Liver (tissue), 9 donors: ENCODE results near the gene MAIP1. TPM values are rescaled to one million over a fixed set of nuclear protein-coding genes. Genes with fewer than 3 reads are reported as not detected.
A peak's percentile ranks its signal among the peaks of the same experiment; 100 is the strongest.
"Not testable (repeated sequence)": the region's sequence is repeated elsewhere in the genome, so short reads cannot be mapped to it uniquely, and the experiment has no call there.

Experiments
- DNase-seq: peaks from one replicate; pipeline ENCODE4 v3.0.0-alpha.2; 2017; ENCODE audit warnings: low spot score
- H3K27ac ChIP-seq, 2 donors: one replicate each; pipeline ENCODE4 v1.7.0; 2013; ENCODE audit warnings: inconsistent platforms in 2 of 2, low read length in 2 of 2, control low read depth in 1 of 2, low read depth in 1 of 2, mild to moderate bottlenecking in 1 of 2
- H3K27me3 ChIP-seq, 4 donors: one replicate each; pipeline versions ENCODE4 v1.6.1 to v1.7.0; 2013; ENCODE audit warnings: low read length in 3 of 4, inconsistent platforms in 1 of 4, mild to moderate bottlenecking in 1 of 4, moderate library complexity in 1 of 4; ENCODE audit not compliant: control insufficient read depth in 4 of 4, insufficient read depth in 4 of 4
- H3K36me3 ChIP-seq, 4 donors: one replicate each; pipeline versions ENCODE4 v1.6.1 to v1.7.0; 2013; ENCODE audit warnings: low read length in 3 of 4, mild to moderate bottlenecking in 3 of 4, low read depth in 1 of 4, moderate library complexity in 1 of 4; ENCODE audit not compliant: control insufficient read depth in 4 of 4, insufficient read depth in 3 of 4
- H3K4me1 ChIP-seq, 4 donors: one replicate each; pipeline versions ENCODE4 v1.6.1 to v1.7.0; 2013; ENCODE audit warnings: low read length in 3 of 4, mild to moderate bottlenecking in 3 of 4, moderate library complexity in 1 of 4; ENCODE audit not compliant: control insufficient read depth in 4 of 4, insufficient read depth in 4 of 4
- H3K4me3 ChIP-seq, 3 donors: one replicate each; pipeline versions ENCODE4 v1.6.1 to v1.7.0; 2013; ENCODE audit warnings: low read length in 3 of 3, control low read depth in 1 of 3, low read depth in 1 of 3, mild to moderate bottlenecking in 1 of 3
- H3K9ac ChIP-seq, 2 donors: one replicate each; pipeline ENCODE4 v1.7.0; 2013; ENCODE audit warnings: low read length in 2 of 2, mild to moderate bottlenecking in 2 of 2, moderate library complexity in 2 of 2, control low read depth in 1 of 2, low read depth in 1 of 2
- H3K9me3 ChIP-seq, 4 donors: one replicate each; pipeline versions ENCODE4 v1.6.1 to v1.7.0; 2013; ENCODE audit warnings: low read length in 3 of 4; ENCODE audit not compliant: control insufficient read depth in 4 of 4
- ATF3 ChIP-seq: IDR thresholded peaks from 2 replicates; pipeline ENCODE4 v1.6.1; 2016; ENCODE audit warnings: antibody characterized with exemption
- EGR1 ChIP-seq, 2 donors: IDR thresholded peaks; 2 replicates each; pipeline ENCODE4 v1.6.1; 2016 to 2018; ENCODE audit warnings: antibody characterized with exemption in 2 of 2, low read depth in 2 of 2
- GABPA ChIP-seq, 2 donors: IDR thresholded peaks in 1 of 2; conservative IDR thresholded peaks in 1 of 2; 2 replicates each; pipeline ENCODE4 v1.6.1; 2016; ENCODE audit warnings: antibody characterized with exemption in 2 of 2, mild to moderate bottlenecking in 1 of 2, moderate library complexity in 1 of 2
- HNF4A ChIP-seq, 2 donors: conservative IDR thresholded peaks; 2 replicates each; pipeline ENCODE4 v1.6.1; 2016; ENCODE audit warnings: antibody characterized with exemption in 2 of 2, mild to moderate bottlenecking in 2 of 2
- HNF4G ChIP-seq: IDR thresholded peaks from 2 replicates; pipeline ENCODE4 v1.6.1; 2016; ENCODE audit warnings: antibody characterized with exemption
- JUND ChIP-seq, 2 donors: IDR thresholded peaks; 2 replicates each; pipeline ENCODE4 v1.6.1; 2016; ENCODE audit warnings: antibody characterized with exemption in 2 of 2
- NR2F2 ChIP-seq: IDR thresholded peaks from 2 replicates; pipeline ENCODE4 v1.6.1; 2016; ENCODE audit warnings: antibody characterized with exemption
- RXRA ChIP-seq, 2 donors: IDR thresholded peaks; 2 replicates each; pipeline ENCODE4 v1.6.1; 2017 to 2018; ENCODE audit warnings: antibody characterized with exemption in 2 of 2, mild to moderate bottlenecking in 1 of 2
- SP1 ChIP-seq: IDR thresholded peaks from 2 replicates; pipeline ENCODE4 v1.6.1; 2018; ENCODE audit warnings: antibody characterized with exemption, mild to moderate bottlenecking
- TAF1 ChIP-seq: conservative IDR thresholded peaks from 2 replicates; pipeline ENCODE4 v1.6.1; 2016; ENCODE audit warnings: antibody characterized with exemption, mild to moderate bottlenecking
- YY1 ChIP-seq: IDR thresholded peaks from 2 replicates; pipeline ENCODE4 v1.6.1; 2016; ENCODE audit warnings: antibody characterized with exemption, mild to moderate bottlenecking
- WGBS: extraction: QIAGEN DNeasy Blood & Tissue Kit; methylation state at CpG from one replicate; pipeline ENCODE4 v1.1.7; 2013; 5-methylcytosine and 5-hydroxymethylcytosine counted together
- polyA plus RNA-seq, 2 donors: library from polyadenylated mRNA; stranded (reverse) in 1 of 2; unstranded in 1 of 2; fragments of 200-250 nt in 1 of 2; fragments of >200 nt in 1 of 2; fragmentation: Nextera tagmentation in 1 of 2; extraction: Ambion mirVana in 1 of 2; gene quantifications; one replicate each; pipeline versions ENCODE4 v1.2.1 to v1.2.3, GENCODE V29; 2013 to 2015
- total RNA-seq, 2 donors: library from RNA; depleted of rRNA; stranded (reverse); fragments of >200 nt; gene quantifications; one replicate each; pipeline ENCODE4 v1.2.3, GENCODE V29; 2014
- TF ChIP-seq, protein P1 (sequence below): IDR thresholded peaks from 2 replicates; pipeline ENCODE4 v1.6.1; 2016; ENCODE audit warnings: antibody characterized with exemption
- TF ChIP-seq, protein P2 (sequence below): IDR thresholded peaks from 2 replicates; pipeline ENCODE4 v1.6.1; 2016; ENCODE audit warnings: antibody characterized with exemption
- donor health status: healthy.
- donor health status: healthy.
- donor health status: healthy.
- donor health status: healthy.
- donor health status: healthy.

The MAIP1 gene
- total and polyA plus RNA-seq, 4 donors: 23.0 to 40.2 (median 28.6) TPM

- TF ChIP-seq GABPA (IDR thresholded peaks at IDR 0.05 in 1 of 2, conservative IDR thresholded peaks at IDR 0.05 in 1 of 2) (peak in 1 of 2 donors; percentile 23), HNF4G (no peak), TAF1 (peak; percentile 50)
These were observed 44.1 kb upstream of the MAIP1 start, which contains the start of gene C2orf69 (continued) for GRCh38 chr2:199911052-199911876.

GRCh38 chr2:199911877-199912161, 43.6 kb upstream of the MAIP1 start:
- Histone ChIP-seq H3K4me3 (peak overlapping the region; percentile 85 to 96 (median 93)), H3K27me3 (no peaks in the 10 kb centered on the region), H3K4me1 (peaks cover 0 to 19% (median 15%) of the 10 kb centered on the region in 4 donors), H3K27ac (peak overlapping the region; percentile 90 to 97), H3K9ac (peak overlapping the region; percentile 64 to 83), H3K9me3 (no peaks in the 10 kb centered on the region), H3K36me3 (peaks cover 0 to 2% (median 0%) of the 10 kb centered on the region in 4 donors)
- no peak for DNase-seq
- under 1% methylated on average over 13 of the region's 13 CpGs for WGBS
- TF ChIP-seq TAF1: no peak
- TF ChIP-seq YY1: no peak
- no peak for TF ChIP-seq JUND (IDR thresholded peaks at IDR 0.05)
- no peak for TF ChIP-seq ATF3
- TF ChIP-seq RXRA (IDR thresholded peaks at IDR 0.05): no peak
- TF ChIP-seq NR2F2: no peak
- TF ChIP-seq HNF4A (conservative IDR thresholded peaks at IDR 0.05): no peak
- TF ChIP-seq, protein P1, sequence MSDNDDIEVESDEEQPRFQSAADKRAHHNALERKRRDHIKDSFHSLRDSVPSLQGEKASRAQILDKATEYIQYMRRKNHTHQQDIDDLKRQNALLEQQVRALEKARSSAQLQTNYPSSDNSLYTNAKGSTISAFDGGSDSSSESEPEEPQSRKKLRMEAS: no peak
- no peak for TF ChIP-seq EGR1 (IDR thresholded peaks at IDR 0.05; ENCODE audit: low read depth in 2 of 2)
- no peak for TF ChIP-seq SP1
- TF ChIP-seq GABPA (IDR thresholded peaks at IDR 0.05 in 1 of 2, conservative IDR thresholded peaks at IDR 0.05 in 1 of 2): no peak
- TF ChIP-seq, protein P2, sequence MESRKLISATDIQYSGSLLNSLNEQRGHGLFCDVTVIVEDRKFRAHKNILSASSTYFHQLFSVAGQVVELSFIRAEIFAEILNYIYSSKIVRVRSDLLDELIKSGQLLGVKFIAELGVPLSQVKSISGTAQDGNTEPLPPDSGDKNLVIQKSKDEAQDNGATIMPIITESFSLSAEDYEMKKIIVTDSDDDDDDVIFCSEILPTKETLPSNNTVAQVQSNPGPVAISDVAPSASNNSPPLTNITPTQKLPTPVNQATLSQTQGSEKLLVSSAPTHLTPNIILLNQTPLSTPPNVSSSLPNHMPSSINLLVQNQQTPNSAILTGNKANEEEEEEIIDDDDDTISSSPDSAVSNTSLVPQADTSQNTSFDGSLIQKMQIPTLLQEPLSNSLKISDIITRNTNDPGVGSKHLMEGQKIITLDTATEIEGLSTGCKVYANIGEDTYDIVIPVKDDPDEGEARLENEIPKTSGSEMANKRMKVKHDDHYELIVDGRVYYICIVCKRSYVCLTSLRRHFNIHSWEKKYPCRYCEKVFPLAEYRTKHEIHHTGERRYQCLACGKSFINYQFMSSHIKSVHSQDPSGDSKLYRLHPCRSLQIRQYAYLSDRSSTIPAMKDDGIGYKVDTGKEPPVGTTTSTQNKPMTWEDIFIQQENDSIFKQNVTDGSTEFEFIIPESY: no peak
- TF ChIP-seq HNF4G: no peak

- not testable (repeated sequence) for H3K36me3 ChIP-seq, DNase-seq, H3K9ac ChIP-seq, H3K9me3 ChIP-seq, H3K27me3 ChIP-seq, H3K27ac ChIP-seq
- Histone ChIP-seq H3K4me3 (peak overlapping the region in 1 of 3 donors; percentile 93), H3K4me1 (peaks cover 0 to 19% (median 15%) of the 10 kb centered on the region in 4 donors)
- WGBS: 95% methylated on average over 12 of the region's 12 CpGs
These were observed 42.7 kb upstream of the MAIP1 start for GRCh38 chr2:199912553-199913114.
